ENCODE data around the gene ZNG1F. TPM values are rescaled to one million over a fixed set of nuclear protein-coding genes. Genes with fewer than 3 reads are reported as not detected.
A peak's percentile ranks its signal among the peaks of the same experiment; 100 is the strongest.
"Not testable (repeated sequence)": the region's sequence is repeated elsewhere in the genome, so short reads cannot be mapped to it uniquely, and the experiment has no call there.

ZNG1F gene
- 10 to 100 TPM in 1 of 4 donors, 1 to 10 TPM in 3; 6.8 to 13.8 (median 8.7) TPM for total RNA-seq

DNA sequence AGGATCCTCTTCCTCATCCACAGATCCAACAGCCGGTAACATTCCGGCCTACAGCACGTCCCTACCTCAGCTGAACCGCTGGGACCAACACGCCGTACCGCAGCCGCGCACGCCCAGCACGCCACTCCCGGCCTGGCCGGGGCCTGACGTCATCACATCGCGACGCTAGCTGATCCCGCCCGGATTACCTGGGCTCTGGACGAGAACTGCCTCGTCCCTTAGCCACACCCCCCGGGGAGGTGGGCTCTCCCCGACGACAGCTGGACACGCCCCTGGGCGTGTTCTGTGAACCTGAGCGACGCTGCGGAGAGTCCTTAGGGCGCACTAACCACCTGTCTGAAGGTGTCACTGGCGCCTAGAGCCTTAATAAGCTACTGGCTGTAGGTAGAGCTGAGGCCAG lies at the start of gene ZNG1F:
Gene ZNG1F, minus strand, starts transcription at position 101 of the 400 bp plus-strand sequence. Its CDS starts 59 bp downstream, at position 42.
- intact Hi-C loops (cut with DNase I; ENCODE audit: low total_unique reads); DNase-seq (ENCODE audit: low spot score in 2 of 2); H3K4me3 ChIP-seq (ENCODE audit: low read depth, poor library complexity, severe bottlenecking): not testable (repeated sequence)
- no CpG with 5 or more reads among the region's 31 CpGs for WGBS, 2 donors

DNA sequence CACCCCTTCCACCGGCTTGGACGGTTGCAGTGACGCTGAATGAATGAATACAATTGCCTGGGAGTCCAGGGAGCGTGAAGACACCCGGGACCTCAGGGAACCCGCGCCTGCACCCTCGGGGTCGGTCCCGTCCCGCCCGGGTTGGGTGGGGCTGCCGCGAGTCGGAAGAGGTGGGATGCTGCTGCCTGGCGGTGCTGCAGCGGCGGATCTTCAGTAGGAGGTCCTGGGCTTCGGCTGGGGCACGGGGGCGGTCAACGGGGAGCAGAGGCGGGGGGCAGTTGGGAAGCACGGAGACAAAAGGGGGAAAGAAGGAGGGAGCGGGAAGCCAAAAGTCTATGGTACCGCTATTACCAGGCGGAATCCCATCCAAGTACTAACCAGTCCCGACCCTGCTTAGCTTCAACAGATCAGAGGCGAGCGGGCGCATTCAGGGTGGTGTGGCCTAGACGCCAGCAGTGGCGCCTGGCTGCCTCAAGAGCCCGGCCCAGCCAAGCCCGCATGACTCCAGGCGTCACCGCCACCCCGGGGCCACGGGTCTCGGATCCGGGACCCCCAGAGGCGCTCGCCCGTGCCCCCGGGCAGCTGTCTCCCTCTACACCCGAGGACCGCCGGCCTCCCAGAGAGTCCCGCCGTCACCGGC lies 48.1 kb upstream of the ZNG1F start:
- WGBS, 2 donors = 73% methylated on average over 25 to 44 of the region's 51 CpGs
- DNase-seq (ENCODE audit: low spot score in 2 of 2) = peak in 1 of 2 donors; percentile 85
- H3K4me3 ChIP-seq (ENCODE audit: low read depth, poor library complexity, severe bottlenecking); intact Hi-C loops (cut with DNase I; ENCODE audit: low total_unique reads): not testable (repeated sequence)

DNA sequence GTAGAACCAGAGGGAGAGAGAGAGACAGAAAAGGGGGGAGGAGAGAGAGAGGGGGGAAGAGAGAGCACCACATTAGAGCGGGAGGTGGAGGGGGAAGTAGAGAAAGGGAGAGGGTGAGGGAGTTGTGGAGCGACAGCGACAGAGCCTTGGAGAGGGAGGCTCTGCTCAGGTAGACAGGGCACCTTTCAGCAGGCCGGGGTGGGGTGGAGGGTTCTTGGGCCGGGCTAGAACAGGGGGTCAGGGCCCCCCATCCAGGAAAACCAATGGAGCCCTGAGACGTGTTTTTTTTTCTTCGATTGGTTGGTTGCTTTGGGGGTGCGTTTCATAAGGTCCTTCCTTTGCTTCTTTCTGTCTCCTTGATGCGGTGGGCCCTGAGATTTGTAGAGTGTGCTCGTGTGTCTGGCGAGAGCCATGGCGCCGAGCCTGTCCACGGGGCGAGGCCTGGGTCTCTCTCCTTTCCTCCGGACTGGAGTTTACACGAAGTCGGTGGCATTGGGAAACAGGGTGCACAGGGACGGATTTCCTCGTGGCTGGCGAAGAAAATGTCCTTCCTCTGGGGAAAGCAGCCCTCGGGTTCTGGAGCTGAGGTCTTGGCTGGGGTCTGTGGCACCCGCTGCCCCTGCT lies 47.5 kb upstream of the ZNG1F start:
- DNase-seq (ENCODE audit: low spot score in 2 of 2); intact Hi-C loops (cut with DNase I; ENCODE audit: low total_unique reads); H3K4me3 ChIP-seq (ENCODE audit: low read depth, poor library complexity, severe bottlenecking): not testable (repeated sequence)
- 76 to 82% methylated on average over 23 of the region's 23 CpGs for WGBS, 2 donors

DNA sequence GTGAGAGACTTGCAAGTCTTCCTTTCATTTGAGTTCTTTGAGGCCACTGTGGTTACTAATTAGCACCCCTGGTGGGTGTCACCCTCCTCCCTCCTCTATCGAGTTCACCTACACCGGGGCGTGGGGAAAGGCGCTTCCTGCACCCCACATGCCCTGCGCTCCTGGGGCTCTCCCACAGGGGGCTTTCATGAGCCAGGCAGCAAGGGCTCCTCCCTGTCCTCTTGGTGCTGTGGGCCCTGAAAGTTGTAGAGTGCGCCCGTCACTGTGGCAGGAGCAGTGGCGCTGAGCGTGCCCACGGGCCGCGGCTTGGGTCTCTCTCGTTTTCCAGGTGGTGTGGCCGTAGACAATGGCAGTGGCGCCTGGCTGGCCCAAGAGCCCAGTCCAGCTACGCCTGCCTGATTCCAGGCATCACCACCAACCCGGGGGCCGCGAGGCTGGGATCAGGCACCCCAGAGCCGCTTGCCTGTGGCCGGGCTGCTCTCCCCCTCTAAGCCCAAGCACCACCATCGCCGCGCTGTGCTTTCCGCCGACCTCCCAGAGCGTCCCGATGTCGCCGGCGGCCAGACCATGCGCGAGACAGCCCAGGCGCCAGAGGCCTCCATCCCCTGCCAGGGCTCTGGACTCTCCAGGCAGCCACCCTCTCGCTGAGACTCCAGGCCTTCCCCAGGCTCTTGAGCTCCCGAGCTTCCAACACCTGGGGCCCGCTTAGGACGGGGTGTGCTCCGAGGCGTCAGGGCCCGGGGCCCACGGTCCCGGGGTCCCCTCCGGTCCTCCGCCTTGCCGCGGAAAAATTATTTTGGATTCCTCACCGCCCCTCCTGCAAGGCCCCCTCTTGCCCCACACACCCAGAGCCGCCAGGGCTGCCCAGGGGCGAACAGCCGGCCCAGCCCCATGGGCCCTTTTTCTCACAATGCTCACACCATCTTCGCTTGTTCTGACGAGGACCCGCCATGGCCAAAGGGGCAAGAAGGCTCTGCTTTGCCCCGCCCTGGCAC lies 46.0 kb upstream of the ZNG1F start:
- 77 to 84% methylated on average over 33 to 35 of the region's 55 CpGs for WGBS, 2 donors
- H3K4me3 ChIP-seq (ENCODE audit: low read depth, poor library complexity, severe bottlenecking); intact Hi-C loops (cut with DNase I; ENCODE audit: low total_unique reads): not testable (repeated sequence)
- DNase-seq (ENCODE audit: low spot score in 2 of 2) = peak in 1 of 2 donors; percentile 88

DNA sequence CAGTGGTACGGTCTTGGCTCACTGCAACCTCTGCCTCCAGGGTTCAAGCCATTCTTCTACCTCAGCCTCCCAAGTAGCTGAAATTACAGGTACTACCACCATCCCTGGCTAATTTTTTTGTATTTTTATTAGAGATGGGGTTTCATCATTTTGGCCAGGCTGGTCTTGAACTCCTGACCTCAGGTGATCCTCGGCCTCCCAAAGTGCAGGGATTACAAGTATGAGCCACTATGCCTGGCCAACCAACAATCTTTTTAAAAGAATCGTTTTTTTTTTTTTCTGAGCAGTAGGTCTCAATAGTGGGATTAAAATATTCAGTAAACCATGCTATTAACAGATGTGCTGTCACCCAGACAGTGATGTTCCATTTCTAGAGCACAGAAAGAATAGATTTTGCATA lies 45.1 kb upstream of the ZNG1F start:
- 67 to 72% methylated on average over 3 of the region's 3 CpGs for WGBS, 2 donors
- DNase-seq (ENCODE audit: low spot score in 2 of 2); intact Hi-C loops (cut with DNase I; ENCODE audit: low total_unique reads); H3K4me3 ChIP-seq (ENCODE audit: low read depth, poor library complexity, severe bottlenecking): not testable (repeated sequence)

DNA sequence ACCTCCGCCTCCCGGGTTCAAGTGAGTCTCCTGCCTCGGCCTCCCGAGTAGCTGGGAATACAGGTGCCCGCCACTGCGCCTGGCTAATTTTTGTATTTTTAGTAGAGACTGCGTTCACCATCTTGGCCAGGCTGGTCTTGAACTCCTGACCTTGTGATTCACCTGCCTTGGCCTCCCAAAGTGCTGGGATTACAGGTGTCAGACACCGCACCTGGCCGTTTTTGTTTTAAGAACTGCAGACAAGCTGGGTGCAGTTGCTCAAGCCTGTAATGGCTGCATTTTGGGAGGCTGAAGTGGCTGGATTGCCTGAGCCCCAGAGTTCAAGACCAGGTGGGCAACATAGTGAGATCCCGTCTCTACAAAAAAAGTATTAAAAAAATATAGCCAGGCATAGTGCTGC lies 43.2 kb upstream of the ZNG1F start:
- peak in 1 of 2 donors; percentile 92 for DNase-seq (ENCODE audit: low spot score in 2 of 2)
- intact Hi-C loops (cut with DNase I; ENCODE audit: low total_unique reads); H3K4me3 ChIP-seq (ENCODE audit: low read depth, poor library complexity, severe bottlenecking): not testable (repeated sequence)
- WGBS, 2 donors = 82 to 85% methylated on average over 10 of the region's 10 CpGs

DNA sequence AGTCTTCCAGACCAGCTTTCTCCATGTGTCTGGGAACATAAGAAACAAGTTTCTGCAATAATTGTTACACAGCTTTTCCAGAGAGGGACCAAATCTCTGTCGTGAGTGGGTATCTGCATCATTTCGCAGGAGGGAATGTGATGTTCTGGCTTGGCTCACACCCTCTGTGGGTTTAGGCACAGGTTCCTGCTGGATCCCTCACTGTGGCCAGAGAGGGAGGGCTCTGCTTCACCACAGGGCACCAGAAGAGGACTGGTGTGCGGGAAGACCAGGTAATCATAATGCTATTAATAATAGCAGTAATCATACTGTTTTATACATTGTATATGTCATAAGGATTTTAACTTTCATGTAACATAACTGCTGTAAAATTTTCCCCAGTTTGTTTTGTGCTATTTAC lies 41.3 kb upstream of the ZNG1F start:
- DNase-seq (ENCODE audit: low spot score in 2 of 2); intact Hi-C loops (cut with DNase I; ENCODE audit: low total_unique reads); H3K4me3 ChIP-seq (ENCODE audit: low read depth, poor library complexity, severe bottlenecking): not testable (repeated sequence)
- 61 to 62% methylated on average over 3 of the region's 3 CpGs for WGBS, 2 donors

DNA sequence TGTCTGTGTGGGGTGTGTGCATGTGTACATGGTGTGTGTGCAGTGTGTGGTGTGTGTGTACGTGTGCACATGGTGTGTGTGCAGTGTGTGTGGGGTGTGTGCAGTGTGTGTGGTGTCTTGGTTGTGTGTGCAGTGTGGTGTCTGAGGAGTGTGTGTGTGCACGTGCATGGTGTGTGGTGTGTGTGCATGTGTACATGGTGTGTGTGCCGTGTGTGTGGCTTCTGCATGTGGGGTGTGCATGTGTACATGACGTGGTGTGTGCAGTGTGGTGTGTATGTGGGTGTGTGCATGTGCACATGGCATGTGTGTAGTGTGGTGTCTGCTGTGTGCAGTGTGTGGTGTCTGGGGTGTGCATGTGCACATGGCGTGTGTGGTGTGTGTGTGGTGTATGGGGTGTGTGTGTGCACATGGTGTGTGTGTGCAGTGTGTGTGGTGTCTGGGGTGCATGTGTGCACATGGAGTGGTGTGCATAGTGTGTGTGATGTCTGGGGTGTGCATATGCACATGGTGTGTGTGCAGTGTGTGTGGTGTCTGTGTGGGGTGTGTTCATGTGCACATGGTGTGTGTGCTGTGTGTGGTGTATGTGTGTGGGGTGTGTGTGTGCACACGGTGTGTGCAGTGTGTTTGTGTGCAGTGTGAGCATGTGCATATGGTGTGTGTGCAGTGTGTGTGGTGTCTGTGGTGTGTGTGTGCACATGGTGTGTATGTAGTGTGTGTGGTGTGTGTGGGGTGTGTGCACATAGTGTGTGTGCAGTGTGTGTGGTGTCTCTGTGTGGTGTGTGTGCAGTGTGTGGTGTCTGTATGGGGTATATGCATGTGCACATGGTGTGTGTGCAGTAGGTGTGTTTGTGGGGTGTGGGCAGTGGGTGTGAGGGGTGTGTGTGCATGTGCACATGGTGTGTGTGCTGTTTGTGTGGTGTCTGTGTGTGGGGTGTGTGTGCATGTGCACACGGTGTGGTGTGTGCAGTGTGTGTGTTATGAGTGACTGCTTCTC lies 40.6 kb upstream of the ZNG1F start:
- DNase-seq (ENCODE audit: low spot score in 2 of 2) = peak in 1 of 2 donors; percentile 83
- no peak overlapping the region for H3K4me3 ChIP-seq (ENCODE audit: low read depth, poor library complexity, severe bottlenecking)
- 58 to 60% methylated on average over 7 of the region's 7 CpGs for WGBS, 2 donors
- intact Hi-C loops (cut with DNase I; ENCODE audit: low total_unique reads) = no loop called here
- TF ChIP-seq, protein P1, sequence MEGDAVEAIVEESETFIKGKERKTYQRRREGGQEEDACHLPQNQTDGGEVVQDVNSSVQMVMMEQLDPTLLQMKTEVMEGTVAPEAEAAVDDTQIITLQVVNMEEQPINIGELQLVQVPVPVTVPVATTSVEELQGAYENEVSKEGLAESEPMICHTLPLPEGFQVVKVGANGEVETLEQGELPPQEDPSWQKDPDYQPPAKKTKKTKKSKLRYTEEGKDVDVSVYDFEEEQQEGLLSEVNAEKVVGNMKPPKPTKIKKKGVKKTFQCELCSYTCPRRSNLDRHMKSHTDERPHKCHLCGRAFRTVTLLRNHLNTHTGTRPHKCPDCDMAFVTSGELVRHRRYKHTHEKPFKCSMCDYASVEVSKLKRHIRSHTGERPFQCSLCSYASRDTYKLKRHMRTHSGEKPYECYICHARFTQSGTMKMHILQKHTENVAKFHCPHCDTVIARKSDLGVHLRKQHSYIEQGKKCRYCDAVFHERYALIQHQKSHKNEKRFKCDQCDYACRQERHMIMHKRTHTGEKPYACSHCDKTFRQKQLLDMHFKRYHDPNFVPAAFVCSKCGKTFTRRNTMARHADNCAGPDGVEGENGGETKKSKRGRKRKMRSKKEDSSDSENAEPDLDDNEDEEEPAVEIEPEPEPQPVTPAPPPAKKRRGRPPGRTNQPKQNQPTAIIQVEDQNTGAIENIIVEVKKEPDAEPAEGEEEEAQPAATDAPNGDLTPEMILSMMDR (IDR thresholded peaks at IDR 0.05) = no peak
- TF ChIP-seq POLR2A (IDR thresholded peaks at IDR 0.05) = no peak

DNA sequence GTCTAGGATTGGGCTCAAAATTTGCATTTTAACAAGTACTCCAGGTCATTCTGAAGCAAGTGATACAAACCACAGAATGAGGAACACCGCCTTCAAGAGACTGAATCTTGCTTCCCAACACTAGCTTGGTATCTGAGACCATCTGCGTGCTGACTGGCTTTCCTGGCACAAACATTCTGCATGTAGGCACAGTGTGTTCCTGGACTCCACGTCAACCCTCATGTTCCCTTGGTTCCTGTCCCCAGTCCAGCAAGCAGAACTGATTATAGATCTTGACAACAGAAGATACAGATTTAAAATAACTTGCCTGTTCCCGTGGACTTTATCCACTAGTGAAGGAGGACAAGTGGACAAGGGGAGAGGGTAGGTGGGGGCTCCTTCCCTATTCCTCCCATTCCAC lies 30.7 kb upstream of the ZNG1F start:
- H3K4me3 ChIP-seq (ENCODE audit: low read depth, poor library complexity, severe bottlenecking); intact Hi-C loops (cut with DNase I; ENCODE audit: low total_unique reads); DNase-seq (ENCODE audit: low spot score in 2 of 2): not testable (repeated sequence)
- WGBS, 2 donors = 87 to 89% methylated on average over 3 to 4 of the region's 4 CpGs

DNA sequence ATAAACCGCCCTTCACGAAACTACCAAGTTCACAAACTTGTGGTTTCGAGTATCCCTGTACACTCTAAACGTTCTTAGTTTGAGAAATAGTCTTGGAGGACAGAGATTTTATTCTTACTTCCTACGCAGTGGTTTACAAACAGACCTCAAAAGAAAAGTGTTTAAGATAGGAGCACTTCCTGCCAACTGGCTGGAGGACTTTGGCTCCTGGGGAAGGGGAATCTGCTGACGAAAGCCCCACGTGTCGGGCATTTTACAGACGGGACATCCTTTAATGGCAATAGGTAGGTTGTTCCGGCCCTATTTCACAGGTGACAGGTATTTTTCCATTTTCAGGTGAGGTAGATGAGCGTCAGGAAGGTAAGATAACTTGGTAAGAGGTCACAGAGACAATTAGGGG lies 678 bp downstream of the ZNG1F start:
- no CpG with 5 or more reads among the region's 11 CpGs for WGBS, 2 donors
- intact Hi-C loops (cut with DNase I; ENCODE audit: low total_unique reads) = not testable (repeated sequence)

DNA sequence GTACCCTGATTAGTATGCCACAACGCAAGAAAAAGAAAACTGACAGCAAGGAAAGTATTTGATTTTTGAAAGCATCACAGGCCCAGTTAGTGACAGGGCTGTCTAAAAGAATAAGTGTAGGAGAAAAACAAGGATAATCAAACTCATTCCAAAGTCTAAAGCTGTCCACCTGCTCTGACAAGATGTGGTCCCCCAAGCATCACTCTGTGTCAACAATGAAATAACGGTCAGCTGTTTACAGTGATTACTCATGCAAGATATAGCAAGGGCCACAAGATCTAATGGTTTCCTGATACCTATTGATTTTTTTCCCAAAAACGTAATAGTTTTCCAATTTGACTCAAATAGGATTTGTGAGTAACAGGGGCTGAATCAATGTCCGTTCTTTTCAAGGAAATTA lies 14.1 kb downstream of the ZNG1F start:
- DNase-seq (ENCODE audit: low spot score in 2 of 2); intact Hi-C loops (cut with DNase I; ENCODE audit: low total_unique reads); H3K4me3 ChIP-seq (ENCODE audit: low read depth, poor library complexity, severe bottlenecking): not testable (repeated sequence)
- WGBS, 2 donors = 84 to 92% methylated on average over 2 to 3 of the region's 4 CpGs

More for the DNA sequence above, 678 bp downstream of the ZNG1F start:
- not testable (repeated sequence) for DNase-seq (ENCODE audit: low spot score in 2 of 2); H3K4me3 ChIP-seq (ENCODE audit: low read depth, poor library complexity, severe bottlenecking)

DNA sequence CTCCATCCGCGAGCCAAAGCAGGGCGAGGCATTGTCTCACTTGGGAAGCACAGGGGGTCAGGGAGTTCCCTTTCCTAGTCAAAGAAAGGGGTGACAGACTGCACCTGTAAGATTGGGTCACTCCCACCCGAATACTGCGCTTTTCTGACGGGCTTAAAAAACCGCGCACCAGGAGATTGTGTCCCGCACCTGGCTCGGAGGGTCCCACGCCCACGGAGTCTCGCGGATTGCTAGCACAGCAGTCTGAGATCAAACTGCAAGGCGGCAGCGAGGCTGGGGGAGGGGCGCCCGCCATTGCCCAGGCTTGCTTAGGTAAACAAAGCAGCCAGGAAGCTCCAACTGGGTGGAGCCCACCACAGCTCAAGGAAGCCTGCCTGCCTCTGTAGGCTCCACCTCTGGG lies 39.0 kb downstream of the ZNG1F start:
- intact Hi-C loops (cut with DNase I; ENCODE audit: low total_unique reads); H3K4me3 ChIP-seq (ENCODE audit: low read depth, poor library complexity, severe bottlenecking); DNase-seq (ENCODE audit: low spot score in 2 of 2): not testable (repeated sequence)
- no CpG with 5 or more reads among the region's 18 CpGs for WGBS, 2 donors

Data from lower leg skin (tissue), 4 donors.